SK-N-DZ (cell line): ENCODE data around the gene MACROD2.
"Not testable (repeated sequence)": the region's sequence is repeated elsewhere in the genome, so short reads cannot be mapped to it uniquely, and the experiment has no call there.

Source experiments
- DNase-seq: peaks from one replicate; pipeline ENCODE4 v3.0.0-alpha.2; 2015; ENCODE audit warnings: low spot score

Gene MACROD2

DNA sequence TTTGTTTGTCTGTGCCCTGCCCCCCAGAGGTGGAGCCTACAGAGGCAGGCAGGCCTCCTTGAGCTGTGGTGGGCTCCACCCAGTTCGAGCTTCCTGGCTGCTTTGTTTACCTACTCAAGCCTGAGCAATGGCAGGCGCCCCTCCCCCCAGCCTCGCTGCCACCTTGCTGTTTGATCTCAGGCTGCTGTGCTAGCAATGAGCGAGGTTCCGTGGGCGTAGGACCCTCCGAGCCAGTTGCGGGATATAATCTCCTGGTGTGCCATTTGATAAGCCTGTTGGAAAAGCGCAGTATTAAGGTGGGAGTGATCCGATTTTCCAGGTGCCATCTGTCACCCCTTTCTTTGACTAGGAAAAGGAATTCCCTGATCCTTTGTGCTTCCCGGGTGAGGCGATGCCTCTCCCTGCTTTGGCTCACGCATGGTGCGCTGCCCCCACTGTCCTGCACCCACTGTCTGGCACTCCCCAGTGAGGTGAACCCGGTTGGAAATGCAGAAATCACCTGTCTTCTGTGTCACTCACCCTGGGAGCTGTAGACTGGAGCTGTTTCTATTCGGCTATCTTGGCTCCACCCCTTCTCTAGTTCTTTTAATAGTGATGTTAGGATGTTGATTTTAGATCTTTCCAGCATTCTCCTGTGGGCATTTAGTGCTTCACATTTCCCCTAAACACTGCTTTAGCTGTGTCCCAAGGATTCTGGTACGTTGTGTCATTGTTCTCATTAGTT lies 471.9 kb downstream of the MACROD2 start:
- not testable (repeated sequence) for DNase-seq

DNA sequence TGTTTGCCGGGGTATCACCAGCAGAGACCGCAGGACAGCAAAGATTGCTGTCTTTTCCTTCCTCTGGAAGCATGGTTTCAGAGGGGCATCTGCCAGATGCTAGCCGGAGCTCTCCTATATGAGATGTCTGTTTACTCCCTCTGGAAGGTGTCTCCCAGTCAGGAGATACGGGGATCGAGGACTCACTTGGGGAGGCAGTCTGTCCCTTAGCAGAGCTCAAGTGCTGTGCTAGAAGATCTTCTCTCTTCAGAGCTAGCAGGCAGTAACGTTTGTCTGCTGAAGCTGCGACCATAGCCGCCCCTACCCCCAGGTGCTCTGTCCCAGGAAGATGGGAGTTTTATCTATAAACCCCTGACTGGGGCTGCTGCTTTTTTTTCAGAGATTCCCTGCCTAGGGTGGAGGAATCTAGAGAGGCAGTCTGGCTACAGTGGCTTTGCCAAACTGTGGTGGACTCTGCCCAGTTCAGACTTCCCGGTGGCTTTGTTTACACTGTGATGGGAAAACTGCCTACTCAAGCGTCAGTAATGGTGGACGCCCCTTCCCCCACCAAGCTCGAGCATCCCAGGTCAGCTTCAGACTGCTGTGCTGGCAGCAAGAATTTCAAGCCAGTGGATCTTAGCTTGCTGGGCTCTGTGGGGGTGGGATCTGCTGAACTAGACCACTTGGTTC lies 475.0 kb downstream of the MACROD2 start:
- DNase-seq, result no peak

DNA sequence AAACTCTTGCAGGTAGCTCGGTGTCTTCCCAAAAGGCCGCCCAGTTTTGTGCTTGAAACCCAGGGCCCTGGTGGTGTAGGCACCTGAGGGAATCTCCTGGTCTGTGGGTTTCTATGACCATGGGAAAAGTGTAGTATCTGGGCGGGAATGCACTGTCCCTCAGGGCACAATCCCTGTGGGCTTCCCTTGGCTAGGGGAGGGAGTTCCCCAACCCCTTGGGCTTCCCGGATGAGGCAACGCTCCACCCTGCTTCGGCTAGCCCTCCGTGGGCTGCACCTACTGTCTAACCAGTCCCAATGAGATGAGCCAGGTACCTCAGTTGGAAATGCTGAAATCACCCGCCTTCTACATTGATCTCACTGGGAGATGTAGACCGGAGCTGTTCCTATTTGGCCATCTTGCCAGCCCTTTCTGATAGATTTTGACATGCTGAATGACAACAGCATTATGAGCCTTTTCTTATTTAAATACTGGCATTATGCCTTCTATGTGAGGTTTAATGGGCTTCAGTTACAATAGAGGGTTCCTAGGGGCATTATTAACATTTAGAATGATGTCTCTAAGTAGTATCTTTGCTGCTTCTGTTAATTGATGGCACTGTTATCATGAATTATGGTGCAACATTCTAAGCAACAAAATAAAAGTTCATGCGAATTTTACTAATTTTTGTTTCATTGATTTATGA lies 475.8 kb downstream of the MACROD2 start:
- DNase-seq, result no peak

DNA sequence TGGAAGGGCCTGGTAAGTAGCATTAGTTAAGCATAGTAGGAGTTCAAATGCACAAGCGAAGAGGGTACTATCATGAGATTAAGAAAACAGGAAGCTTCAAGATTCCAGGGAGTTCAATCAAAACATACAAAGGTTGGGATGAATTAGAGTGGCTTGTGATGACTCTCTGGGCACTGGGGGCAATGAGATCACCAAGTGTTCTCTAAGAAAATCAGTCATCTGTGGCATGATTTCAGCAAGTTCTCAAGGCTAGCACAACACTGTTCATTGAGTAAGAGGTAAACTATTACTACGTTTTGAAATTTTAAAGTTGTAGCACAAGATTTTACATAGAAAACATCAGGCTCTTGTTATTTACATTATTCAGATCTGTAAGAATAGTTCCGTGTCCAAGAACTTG lies 481.8 kb downstream of the MACROD2 start:
- DNase-seq, result no peak

DNA sequence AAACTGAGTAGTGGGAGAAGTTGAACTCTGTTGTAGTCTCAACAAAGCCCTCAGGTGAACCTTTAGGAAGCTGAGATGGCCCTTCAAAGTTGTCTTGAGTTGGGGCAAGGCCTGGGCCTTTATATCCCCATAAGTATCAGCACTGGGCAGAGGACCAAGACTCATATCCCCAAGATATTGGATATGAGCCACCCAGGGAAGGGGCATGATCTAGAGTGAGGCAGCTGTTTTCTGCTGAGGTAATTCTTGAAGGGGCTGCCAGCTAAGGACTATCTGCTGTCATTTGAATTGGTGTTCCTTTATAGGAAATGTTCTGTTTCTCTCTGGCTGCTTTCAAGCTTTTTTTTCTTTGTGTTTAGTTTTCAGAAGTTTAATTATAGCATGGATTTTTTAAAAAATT lies 482.8 kb downstream of the MACROD2 start:
- no peak for DNase-seq

DNA sequence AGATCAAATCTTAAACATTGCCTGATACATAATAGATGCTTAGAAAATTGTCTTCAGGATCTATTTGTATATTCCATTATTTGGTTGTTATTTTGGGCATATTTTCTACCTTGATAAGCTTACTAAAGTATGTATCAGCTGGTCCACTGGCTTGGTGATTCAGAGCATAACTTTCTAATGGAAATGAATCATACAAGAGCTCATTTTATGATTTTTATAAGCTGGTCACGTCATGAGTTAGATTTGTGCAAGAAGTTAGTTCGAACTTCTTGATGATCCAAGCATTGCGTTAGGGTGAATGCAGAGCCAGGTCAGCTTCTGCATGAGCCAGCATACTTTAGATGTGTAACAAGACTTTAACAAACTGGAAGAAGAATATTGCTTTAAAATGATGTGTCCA lies 486.5 kb downstream of the MACROD2 start:
- DNase-seq, result no peak

DNA sequence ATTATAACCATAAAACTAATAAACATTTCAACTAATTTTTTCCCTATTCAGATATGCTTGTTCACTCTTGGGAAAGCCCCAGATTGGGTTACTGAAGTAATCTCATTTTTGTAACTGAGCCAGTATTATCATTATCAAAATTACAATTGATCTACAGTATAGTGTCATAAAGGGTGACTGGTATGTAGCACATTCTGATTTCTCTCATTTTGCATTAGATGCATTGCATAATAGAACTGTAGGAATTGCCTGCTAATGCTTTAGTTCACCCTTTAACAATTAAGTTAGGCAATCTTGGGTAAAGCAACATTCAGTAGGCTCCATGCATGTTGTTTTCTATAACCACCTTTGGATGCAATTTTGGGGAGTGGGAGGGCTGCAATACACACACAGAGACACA lies 492.9 kb downstream of the MACROD2 start:
- no peak for DNase-seq

DNA sequence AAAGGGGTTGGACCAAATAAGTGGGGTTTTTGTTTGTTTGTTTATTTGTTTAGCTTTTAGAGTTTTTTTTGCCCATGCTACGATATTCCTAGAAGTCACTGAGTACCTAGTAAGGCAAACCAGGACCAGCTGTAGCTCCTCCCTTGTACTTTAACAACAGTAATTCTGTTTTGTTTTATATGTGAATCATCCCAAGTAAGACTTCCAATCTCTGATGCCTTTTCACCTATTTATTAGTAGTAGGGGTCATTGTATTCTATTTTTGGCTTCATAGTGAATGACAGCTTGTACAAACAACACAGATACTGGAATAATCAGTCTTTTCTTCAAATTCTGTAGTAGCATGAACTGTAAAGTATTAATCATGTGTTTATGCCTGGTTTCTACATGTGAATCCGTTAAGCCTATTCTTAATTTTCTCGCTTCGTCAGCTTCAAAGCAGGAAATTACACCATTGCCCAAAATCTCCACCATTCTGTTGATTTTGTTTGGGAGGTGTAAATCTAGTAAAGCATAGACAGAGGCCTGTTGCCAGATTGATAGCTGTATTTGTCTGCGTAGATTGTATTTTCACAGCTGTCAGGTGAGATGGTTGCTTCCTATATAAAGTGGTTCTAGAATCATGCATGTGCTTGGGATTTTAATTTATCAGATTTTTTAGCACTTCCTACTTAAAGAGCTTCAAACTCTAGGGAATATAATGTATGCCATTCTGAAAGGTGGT lies 493.6 kb downstream of the MACROD2 start:
- no peak for DNase-seq

DNA sequence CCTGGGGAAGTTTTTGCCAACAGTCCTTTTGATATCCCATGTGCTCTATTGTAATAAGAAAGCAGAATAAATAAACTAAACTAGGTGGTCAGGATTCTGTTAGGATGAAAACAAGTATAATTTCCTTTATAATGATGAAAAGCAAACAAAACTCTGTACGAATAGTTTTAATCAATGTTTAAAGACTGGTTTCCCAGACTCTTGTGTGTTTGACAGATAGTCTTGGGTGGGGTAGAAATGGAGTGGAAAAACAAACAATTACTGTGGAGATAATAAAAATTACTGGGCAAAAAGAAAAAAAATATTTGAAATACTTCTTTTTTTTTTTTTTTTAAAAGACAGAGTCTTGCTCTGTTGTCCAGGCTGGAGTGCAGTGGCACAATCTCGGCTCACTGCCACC lies 494.2 kb downstream of the MACROD2 start:
- DNase-seq, result no peak

DNA sequence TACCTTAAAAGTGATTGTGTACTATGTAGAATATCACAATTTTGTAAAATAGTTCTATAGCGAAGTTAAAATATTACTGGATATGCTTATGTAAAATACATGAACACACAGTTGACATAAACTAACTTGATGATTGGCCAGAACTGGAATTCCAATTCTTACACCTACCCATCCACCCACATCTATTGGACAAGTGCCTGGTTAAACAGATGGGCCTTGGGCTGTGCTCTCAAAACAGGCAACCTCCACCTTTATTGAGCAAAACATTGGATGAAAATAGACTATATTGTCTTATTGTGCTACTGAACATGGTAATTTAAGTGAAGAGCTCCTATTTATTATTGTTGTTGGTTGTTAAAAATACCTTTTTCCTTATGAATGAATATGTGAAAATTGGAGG lies 496.1 kb downstream of the MACROD2 start:
- no peak for DNase-seq

DNA sequence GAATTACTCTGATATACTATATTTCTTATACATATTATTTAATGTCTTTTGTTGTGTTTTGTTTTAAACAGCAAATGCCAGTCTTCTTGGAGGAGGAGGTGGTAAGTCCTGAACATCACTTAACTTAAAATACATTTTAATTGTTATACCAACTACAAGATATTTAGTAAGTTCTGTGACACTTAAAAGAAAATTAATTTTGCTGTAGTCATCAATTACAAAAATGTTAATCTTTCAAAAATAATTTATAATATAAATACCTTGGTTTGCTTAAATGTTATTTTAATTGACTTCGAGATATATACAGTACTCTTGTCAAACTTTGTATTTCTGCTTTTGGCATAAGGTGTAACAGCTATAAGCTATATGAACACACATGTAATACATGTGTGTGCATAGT lies 498.1 kb downstream of the MACROD2 start:
- no peak for DNase-seq

DNA sequence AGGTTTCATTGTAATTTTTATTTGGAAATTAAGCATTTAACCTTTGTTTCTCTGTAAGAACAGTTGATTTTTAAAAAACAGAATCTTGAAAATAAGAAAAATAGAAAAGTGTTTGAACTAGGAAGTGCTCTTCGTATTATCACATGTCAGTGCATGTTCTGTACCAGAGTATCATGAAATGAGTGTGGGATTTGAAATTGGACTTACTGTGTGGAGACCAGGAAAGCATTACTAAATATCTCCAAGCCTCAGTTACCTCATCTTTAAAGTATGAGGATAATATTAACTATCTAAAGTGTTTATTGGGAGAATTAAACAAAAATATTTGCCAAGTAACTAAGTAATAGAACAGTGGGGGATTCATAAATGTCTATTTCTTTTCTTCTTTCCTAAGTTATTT lies 499.0 kb downstream of the MACROD2 start:
- DNase-seq, result no peak

DNA sequence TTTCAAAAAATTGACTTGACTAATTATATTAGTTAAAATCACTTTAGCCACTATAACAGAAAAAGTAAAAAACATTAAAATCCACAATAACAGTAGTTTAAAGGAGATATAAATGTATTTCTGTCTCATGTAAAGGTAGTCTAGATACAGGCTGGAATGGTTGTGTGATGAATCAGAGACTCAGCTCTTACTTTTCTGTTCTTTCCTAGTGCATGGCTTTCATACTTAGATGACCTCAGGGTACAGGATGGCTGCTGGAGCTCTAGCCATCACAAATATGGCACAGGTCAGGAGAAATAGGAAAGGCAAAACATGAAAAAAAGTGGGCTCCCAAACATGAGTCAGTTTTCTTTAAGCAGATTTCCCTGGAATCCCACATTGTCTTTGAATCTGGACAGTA lies 499.8 kb downstream of the MACROD2 start:
- no peak for DNase-seq

DNA sequence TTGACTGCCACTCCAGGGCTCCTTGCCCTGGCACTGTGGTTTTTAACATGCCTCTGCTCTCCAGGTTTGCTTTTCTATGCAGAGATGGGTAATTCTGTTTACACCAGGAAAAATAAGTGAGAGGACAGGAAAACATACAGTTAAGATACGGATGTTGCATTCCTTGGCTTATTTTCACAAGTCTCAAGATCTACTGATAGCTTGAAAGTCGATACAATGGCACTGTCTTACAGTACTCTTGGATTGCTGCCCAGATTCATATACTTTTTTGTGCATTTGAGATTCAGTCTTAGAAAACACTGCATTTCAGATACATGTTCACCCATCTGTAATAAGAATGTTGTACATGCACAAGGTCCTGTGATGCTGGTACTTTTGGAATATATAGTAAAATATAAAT lies 501.7 kb downstream of the MACROD2 start:
- no peak for DNase-seq

DNA sequence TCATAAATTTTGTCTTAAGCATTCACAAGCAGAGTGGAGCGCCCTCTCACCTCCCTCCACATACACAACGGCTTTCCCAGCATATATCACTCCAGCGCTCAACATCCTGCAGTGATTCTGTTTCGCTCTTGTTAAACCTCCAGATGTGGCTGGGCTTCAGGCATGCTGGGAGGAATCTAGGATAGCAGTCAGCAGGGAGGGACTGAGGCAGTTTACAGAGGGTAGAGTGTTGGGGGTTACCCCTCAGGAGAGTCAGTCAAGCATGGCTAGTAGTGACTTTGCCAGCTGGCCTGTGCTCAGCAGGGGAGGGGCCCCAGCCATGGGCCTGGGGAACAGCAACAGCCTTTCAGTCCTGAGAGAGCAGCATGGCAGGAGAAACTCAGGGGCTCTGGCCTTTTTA lies 503.5 kb downstream of the MACROD2 start:
- DNase-seq, result peak; percentile 54

DNA sequence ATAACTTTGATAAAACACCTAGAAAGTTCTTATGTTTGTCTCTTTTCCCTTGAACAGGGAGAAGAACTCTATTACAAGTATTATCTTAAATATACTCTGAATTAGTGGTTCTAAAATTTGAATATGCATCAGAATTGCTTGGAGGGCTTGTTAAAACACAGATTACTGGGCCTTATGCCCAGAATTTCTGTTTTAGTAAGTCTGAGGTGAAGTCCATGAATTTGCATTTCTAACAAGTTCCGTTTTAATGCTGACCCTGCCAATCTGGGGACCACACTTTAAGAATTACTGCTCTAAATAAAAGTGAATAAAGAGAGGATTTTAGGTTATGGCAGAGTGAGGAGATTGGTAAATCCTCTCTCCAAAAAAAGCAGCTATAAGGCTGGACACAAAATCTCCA lies 510.2 kb downstream of the MACROD2 start:
- DNase-seq, result no peak

DNA sequence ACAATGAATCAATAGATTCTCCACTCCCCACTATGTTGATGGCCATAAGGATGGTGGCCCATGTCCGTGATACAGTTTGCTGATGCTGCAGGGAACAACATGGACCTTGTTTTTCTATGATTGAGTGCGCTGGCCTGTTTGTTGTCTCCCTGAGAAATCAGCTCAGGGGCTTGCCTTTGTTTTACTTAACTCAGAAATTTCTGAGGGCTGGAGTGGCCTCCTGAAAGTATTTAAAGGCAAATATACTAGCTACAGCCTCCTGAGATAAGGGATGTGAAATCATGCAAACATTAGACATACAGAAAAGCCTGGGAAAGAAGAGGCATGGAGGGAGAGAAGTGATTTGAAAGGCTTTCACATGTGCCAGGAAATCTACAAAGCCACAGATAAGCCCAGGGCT lies 512.4 kb downstream of the MACROD2 start:
- no peak for DNase-seq

DNA sequence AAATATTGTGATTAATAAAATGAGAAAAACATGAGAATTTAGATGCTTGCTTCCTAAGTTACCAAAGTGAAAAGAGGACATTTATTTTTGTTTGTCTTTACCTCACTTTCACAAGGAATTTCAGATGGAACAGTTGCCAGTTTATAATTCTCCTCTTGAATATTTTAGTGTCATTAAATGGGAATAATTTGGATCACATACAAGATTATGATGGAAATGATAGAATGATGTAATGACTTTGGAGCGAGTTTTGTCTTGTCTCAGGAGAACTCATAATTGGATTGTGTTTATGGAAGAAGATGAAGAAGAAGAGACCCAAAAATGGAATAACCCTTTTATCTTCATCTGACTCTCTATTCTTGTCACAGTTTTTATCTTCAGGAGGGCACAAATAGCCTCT lies 515.0 kb downstream of the MACROD2 start:
- DNase-seq, result no peak

DNA sequence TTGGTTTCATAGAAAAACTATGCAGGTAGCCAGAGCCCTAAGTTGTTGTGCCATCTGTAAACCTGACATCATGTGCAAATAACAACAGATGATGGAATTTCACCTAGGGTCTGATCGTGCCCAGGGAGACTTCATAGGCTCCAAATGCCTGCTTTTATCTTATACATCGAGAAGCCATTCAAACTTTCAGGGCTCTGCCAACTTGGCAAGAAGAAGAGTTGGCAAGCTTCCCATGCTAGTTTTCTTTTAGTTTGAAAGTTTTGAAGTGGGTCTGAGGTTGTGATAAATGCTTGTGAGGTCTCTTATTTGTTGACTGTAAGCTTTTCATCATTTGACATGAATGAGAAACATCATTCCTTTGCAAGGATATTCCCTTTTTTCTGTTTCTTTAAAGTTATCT lies 517.5 kb downstream of the MACROD2 start:
- DNase-seq, result no peak

DNA sequence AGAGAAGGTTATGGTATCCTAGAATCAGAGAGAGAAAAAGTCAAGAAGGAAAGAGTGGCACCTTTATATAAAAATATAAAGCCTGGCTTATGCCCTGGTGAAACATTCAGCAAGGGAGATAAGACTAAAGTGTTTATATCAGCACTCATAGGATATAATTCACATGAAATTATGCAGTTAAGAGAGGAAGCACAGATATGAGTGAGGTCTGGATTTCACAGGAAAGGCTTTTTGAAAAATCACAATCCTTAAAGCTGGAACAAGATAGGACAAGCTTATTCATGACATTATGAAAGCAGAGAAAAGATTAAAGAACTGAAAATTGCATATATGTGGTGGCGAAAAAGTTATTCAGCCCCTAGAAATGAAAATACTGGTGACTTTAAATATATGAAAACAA lies 523.3 kb downstream of the MACROD2 start:
- no peak for DNase-seq

DNA sequence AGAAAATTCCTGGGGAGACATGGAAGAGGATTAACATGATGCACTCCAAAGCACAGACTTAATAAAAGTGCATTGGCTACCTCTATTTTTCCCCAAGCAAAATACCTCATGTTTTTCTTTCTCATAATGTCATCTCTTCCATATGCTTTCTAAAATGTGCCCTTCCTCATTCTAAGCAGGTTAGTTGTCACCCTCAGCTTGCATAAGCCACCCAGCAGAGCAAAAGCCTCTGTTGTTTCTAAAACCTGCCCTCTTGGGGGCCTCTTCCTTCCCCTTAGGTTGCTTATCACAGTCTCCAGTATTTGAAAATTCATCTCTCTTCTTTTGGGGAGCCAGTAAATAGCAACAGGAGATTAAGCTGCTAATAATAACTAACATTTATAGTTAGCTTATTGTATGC lies 525.7 kb downstream of the MACROD2 start:
- no peak for DNase-seq

DNA sequence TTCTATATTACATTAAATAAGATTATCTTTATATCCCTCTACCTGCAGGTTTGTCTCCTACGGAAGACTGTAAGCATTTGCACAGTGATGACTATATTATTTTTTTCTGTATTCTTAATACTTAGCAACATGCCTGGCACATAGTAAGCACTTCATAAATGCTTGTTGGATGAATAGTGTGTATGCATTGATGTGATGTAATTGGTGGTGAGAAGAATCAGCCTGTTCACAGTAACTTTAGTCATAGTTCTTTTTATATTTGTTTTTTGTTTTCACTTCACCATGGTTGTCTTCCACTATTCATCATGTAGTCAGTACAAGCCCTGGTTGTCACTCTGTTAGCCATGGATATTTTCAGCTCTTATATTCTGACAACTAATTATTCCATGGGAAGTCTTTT lies 526.1 kb downstream of the MACROD2 start:
- no peak for DNase-seq
